ENCODE results near the gene BRF1.
"Not testable (repeated sequence)": the region's sequence is repeated elsewhere in the genome, so short reads cannot be mapped to it uniquely, and the experiment has no call there.

BRF1 gene

DNA sequence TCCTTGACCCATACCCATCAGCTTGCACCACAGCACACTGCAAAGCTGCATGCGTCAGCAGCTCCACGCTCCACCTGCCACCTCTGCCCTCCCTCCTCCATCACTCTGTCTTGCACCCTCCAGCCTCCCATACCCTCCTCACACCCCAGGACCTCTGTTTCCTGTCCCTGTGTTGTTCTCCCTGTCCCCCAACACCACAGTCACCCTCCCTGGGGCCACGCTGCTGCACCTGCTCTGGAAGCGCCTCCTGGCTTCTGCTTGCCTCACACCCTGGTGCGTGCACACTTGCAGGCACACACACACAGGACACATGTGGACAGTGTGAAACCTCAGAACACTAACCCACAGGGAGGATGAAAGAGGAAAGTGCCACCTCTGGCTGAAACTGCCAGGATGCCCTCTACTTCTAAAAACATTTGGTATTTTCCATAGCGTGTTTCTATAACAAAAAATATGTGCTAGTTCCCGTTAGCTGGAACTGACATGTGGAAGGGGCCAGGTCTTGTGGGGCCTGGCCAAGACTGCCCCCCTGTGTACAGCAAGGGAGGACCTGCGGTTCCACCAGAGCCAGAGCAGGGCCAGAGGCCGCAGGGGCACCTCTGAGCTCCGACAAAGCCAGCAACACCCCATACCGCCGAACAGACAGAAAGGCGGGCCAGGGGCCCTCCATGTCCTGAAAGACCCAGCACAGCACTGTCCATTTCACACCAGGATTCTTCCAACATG lies 10.0 kb downstream of the BRF1 start:
- DNase-seq (ENCODE audit: low read depth in 2 of 2), result no peak

DNA sequence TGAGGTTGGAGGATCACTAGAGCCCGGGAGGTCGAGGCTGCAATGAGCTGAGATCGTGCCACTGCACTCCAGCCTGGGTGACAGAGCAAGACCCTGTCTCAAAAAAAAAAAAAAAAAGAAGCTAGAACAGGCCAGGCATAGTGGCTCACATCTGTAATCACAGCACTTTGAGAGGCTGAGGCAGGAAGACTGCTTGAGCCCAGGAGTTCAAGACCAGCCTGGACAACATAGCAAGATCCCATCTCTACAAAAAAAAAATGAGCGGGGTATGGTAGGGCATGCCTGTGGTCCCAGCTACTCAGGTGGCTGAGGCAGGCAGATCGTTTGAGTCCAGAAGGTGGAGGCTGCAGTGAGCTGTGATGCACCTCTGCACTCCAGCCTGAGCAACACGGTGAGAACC lies 11.9 kb downstream of the BRF1 start:
- DNase-seq (ENCODE audit: low read depth in 2 of 2), result not testable (repeated sequence)

- no peak for DNase-seq (ENCODE audit: low read depth in 2 of 2)
Measured at GRCh38 chr14:105287249-105288102, 13.3 kb downstream of the BRF1 start.

GRCh38 chr14:105286759-105287144 lies 14.0 kb downstream of the BRF1 start:
- DNase-seq (ENCODE audit: low read depth in 2 of 2), result no peak

GRCh38 chr14:105285174-105285573 lies 15.6 kb downstream of the BRF1 start:
- DNase-seq (ENCODE audit: low read depth in 2 of 2), result no peak

GRCh38 chr14:105283899-105284298 lies 16.9 kb downstream of the BRF1 start:
- DNase-seq (ENCODE audit: low read depth in 2 of 2), result no peak

DNA sequence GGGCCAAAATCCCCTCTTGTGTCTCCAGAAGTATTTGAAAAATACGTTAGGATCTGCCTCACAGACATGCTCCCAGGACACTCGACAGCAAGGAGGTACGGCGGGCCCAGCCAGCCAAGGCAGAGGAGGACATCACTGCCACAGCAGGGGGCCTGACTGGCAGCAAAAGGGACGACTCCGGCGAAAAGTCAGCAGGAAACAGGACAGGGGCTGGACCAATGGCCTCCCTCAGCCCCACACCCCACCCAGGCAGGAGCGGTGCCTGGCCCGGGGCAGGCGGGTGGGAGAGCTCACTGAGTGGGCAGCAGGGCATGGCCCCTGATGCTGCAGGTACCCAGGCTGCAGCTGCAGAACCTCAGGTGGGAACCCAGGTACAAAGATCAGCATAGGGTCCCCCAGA lies 17.8 kb downstream of the BRF1 start:
- no peak for DNase-seq (ENCODE audit: low read depth in 2 of 2)

- DNase-seq (ENCODE audit: low read depth in 2 of 2), result no peak
Measured at GRCh38 chr14:105282098-105282725, 18.6 kb downstream of the BRF1 start.

GRCh38 chr14:105281371-105282097 lies 19.3 kb downstream of the BRF1 start:
- no peak for DNase-seq (ENCODE audit: low read depth in 2 of 2)

GRCh38 chr14:105280525-105280924 lies 20.3 kb downstream of the BRF1 start:
- no peak for DNase-seq (ENCODE audit: low read depth in 2 of 2)

DNA sequence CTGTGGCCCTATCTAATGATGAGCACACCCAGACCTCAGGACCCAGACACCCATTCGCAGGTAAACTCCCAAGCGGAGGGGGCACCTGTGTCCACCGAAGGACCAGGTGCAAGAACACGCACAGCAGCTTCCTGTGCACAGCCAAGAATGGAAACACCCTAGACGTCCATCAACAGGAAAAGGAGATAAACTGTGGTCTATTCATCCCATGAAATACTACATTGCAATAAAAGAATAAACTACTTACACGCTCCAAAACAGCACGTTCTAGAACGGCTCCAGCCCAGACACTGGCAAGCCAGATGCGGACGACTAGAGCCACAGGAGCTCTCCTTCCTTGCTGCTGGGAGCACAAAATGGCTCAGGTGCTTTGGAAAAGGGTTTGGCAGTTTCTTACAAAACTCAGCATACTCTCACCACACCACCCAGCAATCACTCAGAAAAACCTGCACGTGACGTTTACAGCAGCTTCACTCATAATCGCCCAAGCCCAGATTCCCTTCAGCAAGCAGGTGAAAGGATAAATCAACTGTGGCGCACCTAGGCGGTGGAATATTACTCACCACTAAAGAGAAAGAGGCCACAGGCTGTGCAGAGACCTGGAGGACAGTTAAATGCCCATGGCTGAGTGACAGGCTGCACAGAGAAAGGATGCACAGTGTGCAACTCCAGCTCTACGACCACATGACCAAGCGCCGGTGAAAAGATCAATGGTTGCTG lies 21.0 kb downstream of the BRF1 start:
- no peak for DNase-seq (ENCODE audit: low read depth in 2 of 2)

GRCh38 chr14:105277448-105277847 lies 23.4 kb downstream of the BRF1 start:
- DNase-seq (ENCODE audit: low read depth in 2 of 2), result not testable (repeated sequence)

DNA sequence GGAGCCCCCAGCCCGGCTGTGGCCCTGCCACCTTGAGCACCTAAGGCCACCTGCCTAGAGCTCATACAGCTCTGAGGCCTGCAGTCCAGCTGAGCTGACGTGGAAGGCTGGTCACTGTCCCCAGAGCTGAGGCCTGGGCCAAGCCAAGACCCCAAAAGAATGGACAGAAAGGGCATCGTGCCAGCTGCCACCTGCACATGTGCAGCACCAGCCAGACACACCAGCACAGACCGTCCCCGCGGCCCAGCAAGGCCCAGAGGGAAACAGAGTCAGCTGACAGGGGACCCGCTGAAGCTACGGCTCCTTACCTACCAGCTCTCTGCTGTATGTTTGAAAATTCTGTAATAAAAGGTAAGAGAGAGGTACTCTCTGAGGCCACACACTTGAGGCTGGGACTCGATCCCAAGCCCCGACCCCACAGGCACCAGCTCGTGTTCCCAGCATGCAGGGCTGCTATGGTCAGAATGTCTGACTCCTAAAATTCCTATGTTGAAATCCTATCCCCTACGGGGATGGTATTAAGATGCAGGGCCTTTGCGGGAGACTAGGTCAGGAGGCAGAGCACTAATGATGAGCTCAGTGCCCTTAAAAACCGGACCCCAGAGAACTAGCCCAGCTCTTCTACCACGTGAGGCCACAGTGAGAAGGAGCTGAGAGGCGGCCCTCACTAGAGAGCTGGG lies 25.4 kb downstream of the BRF1 start:
- no peak for DNase-seq (ENCODE audit: low read depth in 2 of 2)

- DNase-seq (ENCODE audit: low read depth in 2 of 2), result no peak
Measured at GRCh38 chr14:105274637-105275036, 26.2 kb downstream of the BRF1 start.

GRCh38 chr14:105273062-105273461 lies 27.7 kb downstream of the BRF1 start:
- DNase-seq (ENCODE audit: low read depth in 2 of 2), result no peak

GRCh38 chr14:105272623-105273022 lies 28.2 kb downstream of the BRF1 start:
- no peak for DNase-seq (ENCODE audit: low read depth in 2 of 2)

DNA sequence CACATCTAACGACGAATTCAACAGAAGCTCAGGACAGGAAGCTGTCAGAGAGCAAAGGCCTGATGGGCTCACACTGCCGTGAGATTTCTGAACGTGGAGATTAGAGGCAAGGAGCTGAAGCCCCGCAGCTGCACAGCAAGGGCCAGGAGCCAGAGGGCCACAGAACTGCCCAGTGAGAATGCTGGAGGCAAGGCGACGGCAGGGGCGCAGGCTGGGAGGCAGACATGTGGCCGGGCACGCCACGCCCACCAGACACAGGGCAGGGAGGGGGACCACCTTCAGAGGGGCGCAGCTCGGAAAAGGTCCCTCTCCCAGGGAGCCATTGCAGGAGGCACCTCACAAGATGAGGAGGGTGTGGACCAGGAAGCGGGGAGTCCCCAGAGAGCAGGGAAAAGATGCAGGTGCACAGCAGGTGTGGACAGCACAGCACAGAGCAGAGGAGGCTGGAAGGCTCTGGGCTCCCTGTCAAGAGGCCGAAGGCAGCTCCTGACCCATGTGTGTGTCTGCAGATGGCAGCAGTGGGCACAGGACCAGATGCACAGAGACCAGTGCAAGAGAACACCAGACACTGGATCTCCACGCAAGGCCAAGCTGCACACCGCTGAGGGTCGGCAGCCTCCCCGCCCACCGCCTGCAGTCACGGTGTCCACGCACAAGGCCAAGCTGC lies 29.4 kb downstream of the BRF1 start:
- DNase-seq (ENCODE audit: low read depth in 2 of 2), result no peak

- DNase-seq (ENCODE audit: low read depth in 2 of 2), result no peak
Measured at GRCh38 chr14:105269405-105269804, 31.4 kb downstream of the BRF1 start.

GRCh38 chr14:105268736-105269354 lies 32.0 kb downstream of the BRF1 start:
- DNase-seq (ENCODE audit: low read depth in 2 of 2), result no peak

Data from stimulated activated CD4-positive, alpha-beta T cell treated with anti-CD3 and anti-CD28 coated beads, Interleukin-12 subunit alpha, Interleukin-12 subunit beta, amount 100 ng/mL, for 24 hours (primary cell).